HG03521 (cell line): ENCODE data around the gene COBL.
A peak's percentile ranks its signal among the peaks of the same experiment; 100 is the strongest.
"Not testable (repeated sequence)": the region's sequence is repeated elsewhere in the genome, so short reads cannot be mapped to it uniquely, and the experiment has no call there.

ENCODE experiments used
- ATAC-seq: cut with Tn5 transposase; IDR thresholded peaks from one replicate; pipeline ENCODE4 v1.9.1; 2021; ENCODE audit warnings: mild to moderate bottlenecking, moderate library complexity; ENCODE audit not compliant: unreplicated experiment

Gene COBL

GRCh38 chr7:51213618-51214017 lies 103.0 kb downstream of the COBL start:
- no peak for ATAC-seq

- no peak for ATAC-seq
Measured at GRCh38 chr7:51210766-51211165, 105.8 kb downstream of the COBL start.

GRCh38 chr7:51209426-51209825 lies 107.2 kb downstream of the COBL start:
- ATAC-seq = no peak

- ATAC-seq = not testable (repeated sequence)
Measured at GRCh38 chr7:51208125-51208524, 108.5 kb downstream of the COBL start.

- no peak for ATAC-seq
Measured at GRCh38 chr7:51198654-51199053, 118.0 kb downstream of the COBL start.

GRCh38 chr7:51190969-51191368 lies 125.6 kb downstream of the COBL start:
- ATAC-seq = no peak

GRCh38 chr7:51189777-51190176 lies 126.8 kb downstream of the COBL start:
- ATAC-seq = no peak

GRCh38 chr7:51188987-51189386 lies 127.6 kb downstream of the COBL start:
- no peak for ATAC-seq

- no peak for ATAC-seq
Measured at GRCh38 chr7:51187941-51188340, 128.7 kb downstream of the COBL start.

GRCh38 chr7:51186531-51186930 lies 130.1 kb downstream of the COBL start:
- no peak for ATAC-seq

- ATAC-seq = no peak
Measured at GRCh38 chr7:51182636-51183166, 133.9 kb downstream of the COBL start.

GRCh38 chr7:51180092-51180491 lies 136.5 kb downstream of the COBL start:
- ATAC-seq = no peak

GRCh38 chr7:51175992-51176388 lies 140.6 kb downstream of the COBL start:
- no peak for ATAC-seq

GRCh38 chr7:51175316-51175991 lies 141.2 kb downstream of the COBL start:
- no peak for ATAC-seq

GRCh38 chr7:51165337-51165736 lies 151.3 kb downstream of the COBL start:
- ATAC-seq = no peak

- peak; percentile 97 for ATAC-seq
Measured at GRCh38 chr7:51162724-51163329, 153.8 kb downstream of the COBL start.

- ATAC-seq = no peak
Measured at GRCh38 chr7:51161937-51162336, 154.7 kb downstream of the COBL start.

- ATAC-seq = no peak
Measured at GRCh38 chr7:51160990-51161615, 155.5 kb downstream of the COBL start.

- no peak for ATAC-seq
Measured at GRCh38 chr7:51160411-51160810, 156.2 kb downstream of the COBL start.

GRCh38 chr7:51158742-51159445 lies 157.7 kb downstream of the COBL start:
- no peak for ATAC-seq

GRCh38 chr7:51158211-51158610 lies 158.4 kb downstream of the COBL start:
- no peak for ATAC-seq
